GM21786 (cell line): ENCODE data around the gene DLL4.

ENCODE experiments used
- ATAC-seq: cut with Tn5 transposase; IDR thresholded peaks from one replicate; pipeline ENCODE4 v1.9.1; 2021; ENCODE audit not compliant: unreplicated experiment

Gene DLL4

GRCh38 chr15:40925863-40926658 is 3.1 kb upstream of the DLL4 start:
- ATAC-seq, result no peak

- no peak for ATAC-seq
These were observed 2.3 kb upstream of the DLL4 start for GRCh38 chr15:40926659-40927494.

GRCh38 chr15:40927495-40927872 is 1.7 kb upstream of the DLL4 start:
- no peak for ATAC-seq

GRCh38 chr15:40927873-40928806 is 1.0 kb upstream of the DLL4 start:
- no peak for ATAC-seq

GRCh38 chr15:40929660-40930429 is 705 bp downstream of the DLL4 start:
- ATAC-seq, result no peak

GRCh38 chr15:40930430-40931299 is 1.5 kb downstream of the DLL4 start:
- ATAC-seq, result no peak

GRCh38 chr15:40931300-40932142 is 2.4 kb downstream of the DLL4 start:
- ATAC-seq, result no peak

GRCh38 chr15:40932156-40932555 is 3.0 kb downstream of the DLL4 start:
- no peak for ATAC-seq

- ATAC-seq, result no peak
These were observed 3.7 kb downstream of the DLL4 start for GRCh38 chr15:40932649-40933516.

GRCh38 chr15:40933517-40933902 is 4.4 kb downstream of the DLL4 start:
- no peak for ATAC-seq

- ATAC-seq, result no peak
These were observed 5.3 kb downstream of the DLL4 start for GRCh38 chr15:40934457-40934856.

- no peak for ATAC-seq
These were observed 7.1 kb downstream of the DLL4 start for GRCh38 chr15:40936234-40936708.

GRCh38 chr15:40936709-40937666 is 7.8 kb downstream of the DLL4 start:
- ATAC-seq, result no peak

GRCh38 chr15:40937762-40938535 is 8.8 kb downstream of the DLL4 start:
- ATAC-seq, result no peak

- no peak for ATAC-seq
These were observed 9.4 kb downstream of the DLL4 start for GRCh38 chr15:40938536-40938870.
